ENCODE measurements around the gene ZNF747.

Gene ZNF747

DNA sequence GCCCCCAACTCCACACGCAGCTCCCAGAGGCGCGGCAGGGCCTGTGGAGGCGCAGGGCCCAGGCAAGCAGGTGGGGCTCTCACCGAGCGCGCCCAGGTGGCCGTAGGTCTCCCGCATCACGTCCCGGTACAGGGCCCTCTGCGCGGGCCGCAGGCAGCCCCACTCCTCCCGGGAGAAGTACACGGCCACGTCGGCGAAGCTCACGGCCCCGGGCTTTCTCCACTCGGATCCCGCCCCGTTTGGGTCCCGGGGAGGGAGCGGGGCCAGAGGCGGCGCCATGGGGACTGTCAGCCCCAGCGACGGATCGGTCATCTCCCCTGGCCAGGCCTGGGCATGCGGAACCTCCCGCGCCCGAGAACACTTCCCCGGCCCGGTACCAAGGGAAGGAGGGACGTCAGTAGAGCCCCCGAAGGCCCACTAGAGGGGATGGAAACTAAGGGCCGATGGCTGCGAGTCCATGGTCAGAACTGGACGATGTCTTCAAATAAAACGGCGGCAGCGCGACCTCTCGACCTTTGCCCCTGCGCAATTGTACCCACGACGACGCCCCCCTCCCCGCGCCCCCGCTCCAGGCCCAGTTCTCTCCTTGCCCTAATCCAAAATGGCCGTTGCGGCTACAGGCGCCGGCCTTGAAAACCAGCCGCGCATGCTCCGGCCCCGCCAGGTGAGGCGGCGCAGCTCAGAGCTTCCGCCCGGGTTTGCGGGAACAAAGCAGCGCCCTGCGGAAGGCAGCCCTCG, at the start of gene ZNF747:
Gene ZNF747, minus strand, starts transcription at position 491 of the 738 bp plus-strand sequence. Its CDS starts 179 bp downstream, at position 312.
- Mint-ChIP-seq H3K4me1 (peaks cover 11% of the 10 kb centered on the region), H3K4me3 (peak within 1 kb of the TSS; percentile 100), H3K27ac (peak within 1 kb of the TSS; percentile 99), H3K27me3 (no peaks in the 10 kb centered on the region), H3K36me3 (no peaks in the 10 kb centered on the region), H3K9me3 (no peaks in the 10 kb centered on the region)
- DNase-seq (ENCODE audit: low spot score in 2 of 2) (peak; percentile 85 to 87), ATAC-seq (ENCODE audit: low read depth) (peak; percentile 84)

DNA sequence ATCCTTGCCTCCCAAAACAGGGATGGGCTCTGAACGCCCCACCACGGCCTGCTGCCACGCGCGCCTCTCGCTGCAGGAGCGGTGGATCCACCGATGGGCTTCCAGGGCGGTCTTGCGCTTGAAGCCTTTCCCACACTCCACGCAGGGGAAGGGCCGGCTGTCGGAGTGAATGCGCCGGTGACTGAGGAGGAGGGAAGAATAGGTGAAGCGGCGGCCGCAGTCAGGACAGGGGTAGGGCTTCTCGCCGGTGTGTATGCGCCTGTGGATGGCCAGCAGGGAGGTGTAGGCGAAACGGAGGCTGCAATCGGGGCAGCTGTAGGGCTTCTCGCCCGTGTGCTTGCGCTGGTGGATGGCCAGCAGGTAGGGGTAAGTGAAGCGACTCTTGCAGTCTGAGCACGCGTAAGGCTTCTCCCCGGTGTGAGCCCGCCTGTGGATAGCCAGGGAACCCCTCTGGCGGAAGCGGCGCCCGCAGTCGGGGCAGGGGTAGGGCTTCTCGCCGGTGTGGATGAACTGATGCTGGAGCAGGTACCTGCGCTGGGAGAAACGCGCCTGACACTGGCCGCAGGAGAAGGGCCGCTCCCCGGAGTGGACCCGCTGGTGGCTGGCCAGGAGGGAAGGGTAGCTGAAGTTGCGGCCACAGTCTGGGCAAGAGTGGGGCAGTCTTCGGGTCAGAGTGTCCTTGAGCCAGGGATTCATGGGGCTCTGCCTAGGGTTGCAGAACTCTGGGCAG, 48.1 kb upstream of the ZNF747 start:
- no peak overlapping the region for H3K27ac Mint-ChIP-seq
- H3K9me3 Mint-ChIP-seq, result no peaks in the 10 kb centered on the region
- no peaks in the 10 kb centered on the region for H3K27me3 Mint-ChIP-seq
- ATAC-seq (ENCODE audit: low read depth) (no peak), DNase-seq (ENCODE audit: low spot score in 2 of 2) (no peak)
- H3K36me3 Mint-ChIP-seq, result peaks cover 3% of the 10 kb centered on the region
- H3K4me1 Mint-ChIP-seq, result peaks cover 10% of the 10 kb centered on the region
- no peak overlapping the region for H3K4me3 Mint-ChIP-seq

DNA sequence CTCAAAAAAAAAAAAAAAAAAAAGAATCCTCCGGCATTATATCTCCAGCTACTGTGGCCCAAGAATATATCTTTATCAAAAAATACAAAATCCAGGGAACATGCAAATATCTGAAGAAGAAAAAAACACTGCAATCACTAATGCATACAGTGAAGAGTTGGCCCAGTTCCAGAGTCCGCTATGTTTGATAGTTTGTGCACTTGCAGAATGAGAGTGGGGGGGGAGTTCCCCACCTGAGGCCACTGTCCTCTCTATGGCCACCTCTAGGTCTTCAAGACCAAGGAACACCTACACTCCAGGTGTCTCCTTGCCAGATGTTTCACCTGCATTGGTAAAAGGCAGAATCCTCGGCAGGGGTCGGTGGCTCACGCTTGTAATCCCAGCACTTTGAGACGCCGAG, 46.8 kb upstream of the ZNF747 start:
- H3K9me3 Mint-ChIP-seq, result no peaks in the 10 kb centered on the region
- H3K4me1 Mint-ChIP-seq, result peaks cover 10% of the 10 kb centered on the region
- no peak overlapping the region for H3K27ac Mint-ChIP-seq
- DNase-seq (ENCODE audit: low spot score in 2 of 2) (no peak), ATAC-seq (ENCODE audit: low read depth) (no peak)
- H3K27me3 Mint-ChIP-seq, result no peaks in the 10 kb centered on the region
- H3K36me3 Mint-ChIP-seq, result peaks cover 3% of the 10 kb centered on the region
- H3K4me3 Mint-ChIP-seq, result no peak overlapping the region

DNA sequence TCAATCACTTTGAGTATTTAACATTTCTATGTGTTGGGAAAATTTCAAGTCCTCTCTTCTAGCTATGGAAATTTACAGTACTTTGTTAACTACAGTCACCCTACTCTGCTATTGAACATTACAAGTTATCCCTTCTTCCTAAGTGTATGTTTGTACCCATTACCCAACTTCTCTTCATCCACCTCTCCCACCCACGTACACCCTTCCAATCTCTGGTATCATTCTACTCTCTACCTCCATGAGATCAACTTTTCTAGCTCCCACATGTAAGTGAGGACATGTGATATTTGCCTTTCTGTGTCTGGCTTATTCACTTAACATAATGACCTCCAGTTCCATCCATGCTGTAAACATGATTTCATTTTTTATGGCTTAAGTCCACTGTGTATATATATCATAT, 40.0 kb upstream of the ZNF747 start:
- H3K4me3 Mint-ChIP-seq, result no peak overlapping the region
- no peak for DNase-seq (ENCODE audit: low spot score in 2 of 2)
- H3K9me3 Mint-ChIP-seq, result no peaks in the 10 kb centered on the region
- H3K27me3 Mint-ChIP-seq, result no peaks in the 10 kb centered on the region
- no peak for ATAC-seq (ENCODE audit: low read depth)
- peaks cover 12% of the 10 kb centered on the region for H3K4me1 Mint-ChIP-seq
- no peak overlapping the region for H3K27ac Mint-ChIP-seq
- H3K36me3 Mint-ChIP-seq, result no peaks in the 10 kb centered on the region

DNA sequence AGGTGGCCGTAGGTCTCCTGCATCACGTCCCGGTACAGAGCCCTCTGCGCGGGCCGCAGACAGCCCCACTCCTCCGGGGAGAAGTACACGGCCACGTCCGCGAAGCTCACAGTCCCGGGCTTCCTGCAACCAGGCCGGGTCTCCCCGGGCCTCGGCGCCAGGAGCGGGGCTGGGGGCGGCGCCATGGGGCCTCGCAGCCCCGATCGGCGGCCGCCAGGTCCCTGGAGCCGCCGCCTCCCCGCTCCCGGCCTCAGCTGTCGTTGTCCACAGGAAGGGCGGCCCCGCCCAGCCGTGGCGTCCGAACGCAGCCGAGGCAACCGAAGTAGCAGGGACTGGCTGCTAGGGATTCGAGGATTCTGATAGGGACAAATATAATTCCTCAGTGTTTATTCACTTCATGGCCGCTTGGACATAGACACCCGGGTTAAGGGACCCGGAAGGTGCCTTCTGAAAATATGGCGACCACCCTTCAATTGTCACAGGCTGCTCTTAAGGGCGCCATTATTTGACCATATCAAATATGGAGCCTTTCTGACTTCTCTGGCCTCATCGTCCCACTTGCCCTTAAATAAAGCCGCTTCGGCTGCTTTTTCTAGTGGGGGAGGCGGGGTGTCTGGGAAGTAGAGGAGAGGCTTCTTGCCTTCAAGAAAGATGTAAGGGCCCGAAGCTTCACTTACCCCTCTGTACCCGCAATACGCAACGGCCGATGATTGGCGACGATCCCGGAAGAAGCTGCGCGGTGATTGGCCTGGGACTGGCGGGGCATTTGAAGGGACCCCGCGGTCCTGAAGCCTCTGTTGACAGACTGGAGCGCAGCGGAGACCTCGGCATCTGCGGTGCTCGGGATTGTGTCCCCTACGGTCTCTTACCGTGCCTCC, 37.0 kb upstream of the ZNF747 start, which contains the start of gene ZNF688:
Gene ZNF688, minus strand, starts transcription at position 270 of the 878 bp plus-strand sequence. Its CDS starts 85 bp downstream, at position 185.
- H3K36me3 Mint-ChIP-seq, result no peaks in the 10 kb centered on the region
- H3K27me3 Mint-ChIP-seq, result no peaks in the 10 kb centered on the region
- peak within 1 kb of the TSS; percentile 86 for H3K4me3 Mint-ChIP-seq

DNA sequence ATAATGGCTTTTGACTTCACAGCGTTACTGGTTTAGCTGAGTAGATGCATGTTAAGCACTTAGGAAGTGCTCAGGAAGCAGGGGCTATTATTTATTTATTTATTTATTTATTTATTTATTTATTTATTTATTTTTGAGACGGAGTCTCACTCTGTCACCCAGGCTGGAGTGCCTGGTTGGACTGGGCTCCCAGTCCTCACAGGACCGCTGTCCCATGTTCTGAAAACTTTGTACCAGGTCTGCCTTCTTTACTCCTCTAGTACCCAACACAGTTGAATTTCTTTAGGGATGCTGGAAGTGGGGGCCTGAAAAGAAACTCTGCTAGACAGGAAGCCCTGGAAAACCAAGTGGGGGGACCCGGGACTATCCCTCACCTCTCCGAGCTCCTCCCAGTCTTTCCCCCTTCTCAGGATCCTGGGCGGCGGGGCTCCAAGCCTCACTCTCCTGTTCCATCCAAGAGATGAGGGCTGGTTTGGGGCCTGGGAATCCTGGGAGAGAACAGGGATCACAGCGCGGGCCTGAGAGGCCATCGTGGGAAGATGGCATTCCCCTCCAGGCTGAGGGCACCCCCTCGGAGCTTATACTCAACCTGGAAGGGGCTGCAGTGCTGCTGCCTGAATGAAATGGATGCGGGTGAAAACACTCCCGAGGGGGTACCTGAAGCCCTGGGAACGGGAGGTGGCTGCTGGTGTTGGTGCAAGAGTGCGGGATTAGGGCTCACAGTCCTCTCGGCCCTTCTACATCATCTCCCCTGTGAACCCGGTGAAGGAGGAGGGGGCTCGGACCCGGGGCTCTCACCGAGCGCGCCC, 36.2 kb upstream of the ZNF747 start:
- H3K27me3 Mint-ChIP-seq, result no peaks in the 10 kb centered on the region
- peaks cover 25% of the 10 kb centered on the region for H3K4me1 Mint-ChIP-seq
- H3K27ac Mint-ChIP-seq, result peak overlapping the region; percentile 94
- no peaks in the 10 kb centered on the region for H3K9me3 Mint-ChIP-seq
- H3K4me3 Mint-ChIP-seq, result peak overlapping the region; percentile 86
- DNase-seq (ENCODE audit: low spot score in 2 of 2), result no peak
- ATAC-seq (ENCODE audit: low read depth), result no peak
- no peaks in the 10 kb centered on the region for H3K36me3 Mint-ChIP-seq

More for the DNA sequence above, 37.0 kb upstream of the ZNF747 start, which contains the start of gene ZNF688:
- Mint-ChIP-seq H3K9me3 (no peaks in the 10 kb centered on the region), H3K4me1 (peaks cover 25% of the 10 kb centered on the region), H3K27ac (peak within 1 kb of the TSS; percentile 94)
- peak; percentile 86 for ATAC-seq (ENCODE audit: low read depth)
- DNase-seq (ENCODE audit: low spot score in 2 of 2), result peak; percentile 76 to 92

DNA sequence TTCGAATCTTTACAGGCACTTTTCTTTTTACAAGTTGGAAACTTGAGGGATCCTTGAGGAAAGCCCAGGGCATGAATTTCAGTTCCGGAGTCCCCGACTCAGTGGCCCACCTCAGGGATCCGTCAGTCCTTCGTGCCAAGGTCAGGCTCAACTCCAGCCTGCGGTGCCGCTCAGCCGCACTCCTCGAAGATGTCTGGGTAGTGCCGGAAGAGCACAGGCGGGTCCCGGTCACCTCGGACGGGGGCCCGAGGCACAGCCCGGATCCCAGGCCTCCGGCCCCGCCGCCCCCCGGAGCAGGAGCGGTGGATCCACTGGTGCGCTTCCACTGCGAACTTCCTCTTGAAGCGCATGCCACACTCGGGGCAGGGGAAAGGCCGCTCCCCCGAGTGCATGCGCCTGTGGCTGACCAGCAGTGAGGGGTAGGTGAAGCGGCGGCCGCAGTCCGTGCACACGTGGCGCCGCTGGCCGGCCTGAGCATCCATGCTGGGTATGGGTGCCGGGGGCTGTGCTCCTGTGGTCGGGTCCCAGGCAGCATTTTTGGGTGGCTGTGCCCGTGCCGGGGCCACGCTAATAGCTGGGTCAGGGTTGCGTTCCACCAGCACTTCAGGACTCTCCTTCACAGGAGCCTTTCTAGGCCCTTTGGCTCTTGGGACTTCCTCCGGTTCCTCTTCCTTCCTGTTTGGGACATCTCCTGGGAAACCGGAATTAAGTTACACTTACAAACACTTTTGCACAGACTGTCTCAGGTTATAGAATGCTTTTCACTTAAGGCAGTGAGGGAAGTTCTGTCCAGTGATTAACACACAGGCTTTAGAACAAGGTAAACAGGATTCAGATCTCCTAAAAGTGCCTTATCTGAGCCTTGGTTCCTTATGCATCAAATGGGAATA, 35.3 kb upstream of the ZNF747 start:
- Mint-ChIP-seq H3K4me1 (peaks cover 25% of the 10 kb centered on the region), H3K36me3 (no peaks in the 10 kb centered on the region)

DNA sequence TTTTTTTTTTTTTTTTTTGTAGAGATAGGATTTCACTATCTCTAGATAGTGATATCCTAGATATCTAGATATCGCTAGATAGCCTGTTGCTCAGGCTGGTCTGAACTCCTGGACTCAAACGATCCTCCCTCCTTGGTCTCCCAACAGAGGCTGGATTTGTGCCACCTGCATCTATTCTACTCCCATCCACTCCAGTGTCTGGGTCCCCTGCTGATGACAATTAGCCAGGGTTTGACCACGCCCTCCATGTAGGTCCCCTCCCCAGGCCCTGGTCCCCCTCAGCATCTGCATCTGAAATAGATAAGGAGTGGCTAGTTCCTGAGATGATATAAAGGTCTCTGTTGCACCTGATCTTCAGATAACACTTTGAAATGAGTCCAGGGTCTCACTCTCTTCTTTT, 34.6 kb upstream of the ZNF747 start:
- Mint-ChIP-seq H3K36me3 (no peaks in the 10 kb centered on the region), H3K4me3 (no peak overlapping the region), H3K27me3 (no peaks in the 10 kb centered on the region), H3K9me3 (no peaks in the 10 kb centered on the region), H3K27ac (no peak overlapping the region), H3K4me1 (peaks cover 25% of the 10 kb centered on the region)
- ATAC-seq (ENCODE audit: low read depth) (no peak), DNase-seq (ENCODE audit: low spot score in 2 of 2) (no peak)

More for the DNA sequence above, 35.3 kb upstream of the ZNF747 start:
- H3K4me3 Mint-ChIP-seq, result peak overlapping the region; percentile 86
- ATAC-seq (ENCODE audit: low read depth) (no peak), DNase-seq (ENCODE audit: low spot score in 2 of 2) (no peak)
- H3K9me3 Mint-ChIP-seq, result no peaks in the 10 kb centered on the region
- H3K27ac Mint-ChIP-seq, result no peak overlapping the region
- H3K27me3 Mint-ChIP-seq, result no peaks in the 10 kb centered on the region

DNA sequence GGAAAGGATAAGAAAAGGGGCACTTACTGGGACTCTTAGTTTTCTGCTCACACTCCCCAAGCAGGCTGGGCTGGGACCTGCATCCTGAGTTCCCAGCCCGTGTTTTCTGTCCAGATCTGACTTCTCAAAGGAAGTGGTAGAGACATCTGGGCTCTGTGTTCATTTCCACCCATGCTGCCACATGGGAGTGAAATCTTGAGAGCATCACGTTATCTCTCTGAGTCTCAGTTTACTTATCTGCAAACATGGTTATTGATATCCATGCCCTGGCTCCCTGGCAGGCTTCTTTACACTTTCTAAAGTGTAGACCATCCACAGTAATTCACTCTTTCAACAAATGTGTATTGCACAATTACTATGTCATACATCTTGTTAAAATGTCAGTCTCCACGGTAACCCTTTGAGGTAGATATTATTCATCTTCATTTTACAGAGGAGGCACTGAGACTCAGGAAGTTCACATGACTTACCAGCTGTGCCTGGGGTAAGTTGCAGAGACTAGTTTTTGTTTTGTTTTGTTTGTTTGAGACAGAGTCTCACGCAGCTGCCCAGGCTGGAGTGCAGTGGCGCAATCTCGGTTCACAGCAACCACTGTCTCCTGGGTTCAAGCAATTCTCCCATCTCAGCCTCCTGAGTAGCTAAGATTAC, 33.5 kb upstream of the ZNF747 start:
- H3K27me3 Mint-ChIP-seq, result no peaks in the 10 kb centered on the region
- peaks cover 23% of the 10 kb centered on the region for H3K4me1 Mint-ChIP-seq
- no peaks in the 10 kb centered on the region for H3K9me3 Mint-ChIP-seq
- peak overlapping the region; percentile 59 for H3K4me3 Mint-ChIP-seq
- ATAC-seq (ENCODE audit: low read depth) (peak; percentile 25), DNase-seq (ENCODE audit: low spot score in 2 of 2) (peak in 1 of 2 donors; percentile 38)
- H3K36me3 Mint-ChIP-seq, result no peaks in the 10 kb centered on the region
- H3K27ac Mint-ChIP-seq, result peak overlapping the region; percentile 91

DNA sequence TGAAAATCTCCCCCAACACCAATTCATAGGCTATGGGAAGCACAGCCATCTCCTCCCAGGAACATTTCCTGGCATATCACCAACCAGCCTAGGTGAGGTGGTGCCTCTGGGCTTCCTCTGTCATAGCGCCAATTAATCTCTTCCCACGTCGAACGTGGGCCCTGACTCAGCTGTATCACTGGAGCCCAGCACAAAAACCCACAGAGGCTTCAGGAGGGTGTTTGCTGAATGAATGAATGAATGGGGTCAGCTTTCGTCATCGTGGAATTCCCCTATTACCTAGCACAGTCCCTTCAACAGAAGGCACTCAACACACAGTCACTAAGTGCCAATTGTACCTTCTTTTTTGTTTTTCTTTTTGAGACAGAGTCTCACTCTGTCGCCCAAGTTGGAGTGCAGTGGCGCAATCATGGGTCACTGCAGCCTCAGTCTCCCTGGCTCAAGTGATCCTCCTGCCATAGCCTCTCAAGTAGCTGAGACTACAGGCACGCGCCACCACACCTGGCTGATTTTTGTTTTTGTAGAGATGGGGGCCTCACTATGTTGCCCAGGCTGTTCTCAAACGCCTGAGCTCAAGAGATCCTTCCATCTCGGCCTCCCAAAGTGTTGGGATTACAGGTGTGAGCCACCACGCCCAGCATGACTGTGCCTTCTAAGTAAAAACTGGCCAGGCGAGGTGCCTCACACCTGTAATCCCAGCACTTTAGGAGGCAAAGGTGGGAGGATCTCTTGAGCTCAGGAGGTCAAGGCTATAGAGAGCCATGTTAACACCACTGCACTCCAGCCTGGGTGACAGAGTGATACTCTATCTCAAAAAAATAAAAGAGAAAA, 32.7 kb upstream of the ZNF747 start:
- H3K4me1 Mint-ChIP-seq, result peaks cover 22% of the 10 kb centered on the region
- H3K27me3 Mint-ChIP-seq, result no peaks in the 10 kb centered on the region
- H3K4me3 Mint-ChIP-seq, result no peak overlapping the region
- H3K27ac Mint-ChIP-seq, result peak overlapping the region; percentile 91
- H3K36me3 Mint-ChIP-seq, result no peaks in the 10 kb centered on the region
- no peaks in the 10 kb centered on the region for H3K9me3 Mint-ChIP-seq
- ATAC-seq (ENCODE audit: low read depth) (no peak), DNase-seq (ENCODE audit: low spot score in 2 of 2) (no peak)

DNA sequence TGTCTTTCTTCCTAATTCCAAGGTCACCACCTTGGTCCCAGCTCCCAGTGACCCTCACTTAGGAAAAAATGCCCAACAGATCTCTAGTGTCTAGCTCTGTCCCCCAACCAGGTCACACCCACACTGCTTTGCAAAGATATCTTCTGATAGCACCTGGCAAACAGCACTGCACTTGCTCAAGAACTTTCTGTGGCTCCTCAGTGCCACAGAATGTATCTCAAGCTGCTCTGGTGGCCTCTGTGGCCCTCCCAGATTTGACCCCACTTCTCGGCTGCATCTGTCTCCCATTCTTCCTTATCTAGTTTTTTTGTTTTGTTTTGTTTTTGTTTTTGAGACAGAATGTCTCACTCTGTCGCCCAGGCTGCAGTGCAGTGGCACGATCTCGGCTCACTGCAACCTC, 31.9 kb upstream of the ZNF747 start:
- Mint-ChIP-seq H3K4me3 (no peak overlapping the region), H3K27ac (no peak overlapping the region), H3K27me3 (no peaks in the 10 kb centered on the region), H3K36me3 (no peaks in the 10 kb centered on the region), H3K9me3 (no peaks in the 10 kb centered on the region), H3K4me1 (peaks cover 19% of the 10 kb centered on the region)
- DNase-seq (ENCODE audit: low spot score in 2 of 2) (no peak), ATAC-seq (ENCODE audit: low read depth) (no peak)
